ENCODE measurements around the gene BRAT1.

Gene BRAT1

GRCh38 chr7:2494191-2495130, 60.9 kb downstream of the BRAT1 start:
- DNase-seq, result no peak

GRCh38 chr7:2493205-2494164, 61.8 kb downstream of the BRAT1 start:
- DNase-seq, result no peak

- no peak for DNase-seq
Observed at GRCh38 chr7:2492038-2492437, 63.3 kb downstream of the BRAT1 start.

GRCh38 chr7:2490181-2490651, 65.1 kb downstream of the BRAT1 start:
- DNase-seq, result no peak

- DNase-seq, result no peak
Observed at GRCh38 chr7:2488681-2489080, 66.6 kb downstream of the BRAT1 start.

GRCh38 chr7:2488272-2488645, 67.1 kb downstream of the BRAT1 start:
- DNase-seq, result no peak
